Endothelial cell of umbilical vein (primary cell): ENCODE measurements around the gene SLC35A1. TPM values are rescaled to one million over a fixed set of nuclear protein-coding genes. Genes with fewer than 3 reads are reported as not detected.

Experiments used
- BruUV-seq: library from RNA; stranded (reverse); fragments of 400-500 nt; replicated peaks from 2 replicates; lab custom pipeline; 2021; lab: Mats Ljungman, UMichigan
- CTCF ChIA-PET: fragments of 300-600, 350-600 bp; sonication (Branson Sonifier 250); formaldehyde crosslinking; loops from one replicate; lab custom pipeline; 2021; ENCODE audit warnings: antibody characterized with exemption, inconsistent platforms; lab: Charles Lee
- POLR2A ChIA-PET: fragments of 300-600, 350-600 bp; sonication (Branson Sonifier 250); formaldehyde crosslinking; loops from one replicate; lab custom pipeline; 2021; ENCODE audit warnings: antibody characterized with exemption, inconsistent platforms; lab: Charles Lee
- DNase-seq: peaks from one replicate; pipeline ENCODE4 v3.0.0-alpha.2; 2011; ENCODE audit warnings: low read depth, low spot score
- FAIRE-seq: peaks from 2 replicates; lab custom pipeline; 2011; peaks lifted over from hg19 to GRCh38; lab: Jason Lieb, UNC
- H2AFZ ChIP-seq: 2 replicates; pipeline ENCODE4 v1.6.0; 2012; ENCODE audit warnings: low read depth, low read length, control low read depth, inconsistent platforms
- H3K27ac ChIP-seq: 2 replicates; pipeline ENCODE4 v1.5.1; 2011; ENCODE audit warnings: low read depth, mild to moderate bottlenecking, control low read depth, low read length, moderate library complexity; ENCODE audit not compliant: insufficient read depth
- H3K27me3 ChIP-seq, 2 experiments: 2 replicates each; pipeline versions ENCODE4 v1.6.0 to v1.6.1; 2011; ENCODE audit warnings: low read length in 2 of 2, mixed read lengths in 1 of 2; ENCODE audit not compliant: control insufficient read depth in 2 of 2, insufficient read depth in 2 of 2
- H3K36me3 ChIP-seq, 2 experiments: 2 replicates in 1 of 2; 3 replicates in 1 of 2; pipeline ENCODE4 v1.5.1; 2011; ENCODE audit warnings: low read length in 2 of 2, mild to moderate bottlenecking in 1 of 2, moderate library complexity in 1 of 2; ENCODE audit not compliant: control insufficient read depth in 2 of 2, insufficient read depth in 2 of 2; ENCODE audit errors: extremely low read depth in 1 of 2
- H3K4me1 ChIP-seq: 3 replicates; pipeline ENCODE4 v1.5.1; 2011; ENCODE audit warnings: mild to moderate bottlenecking, low read length; ENCODE audit not compliant: control insufficient read depth, insufficient read depth; ENCODE audit errors: extremely low read depth
- H3K4me2 ChIP-seq: 2 replicates; pipeline ENCODE4 v1.6.1; 2011; ENCODE audit warnings: low read length, control low read depth, mixed read lengths; ENCODE audit not compliant: insufficient read depth
- H3K4me3 ChIP-seq, 3 experiments: fragments of 200-600 bp in 1 of 3; sonication (generic), shearing (Covaris generic) in 1 of 3; replicated peaks in 1 of 3; 2 replicates each; pipeline ENCODE4 v1.5.1; 2011 to 2016; ENCODE audit warnings: control low read depth in 3 of 3, low read length in 3 of 3, mild to moderate bottlenecking in 2 of 3, inconsistent platforms in 1 of 3, low read depth in 1 of 3, moderate library complexity in 1 of 3; ENCODE audit not compliant: insufficient read depth in 1 of 3
- H3K79me2 ChIP-seq: 2 replicates; pipeline ENCODE4 v1.6.0; 2012; ENCODE audit warnings: low read length, inconsistent platforms; ENCODE audit not compliant: control insufficient read depth, insufficient read depth
- H3K9ac ChIP-seq: replicated peaks from 2 replicates; pipeline ENCODE3; 2011; ENCODE audit warnings: low read length, control low read depth; ENCODE audit not compliant: insufficient read depth; ENCODE audit errors: extremely low read depth
- H3K9me1 ChIP-seq: replicated peaks from 3 replicates; pipeline ENCODE4 v1.6.0; 2011; ENCODE audit warnings: mild to moderate bottlenecking, low read length; ENCODE audit not compliant: control insufficient read depth, insufficient read depth; ENCODE audit errors: extremely low read depth
- H3K9me3 ChIP-seq: replicated peaks from 2 replicates; pipeline ENCODE4 v1.5.1; 2012; ENCODE audit warnings: low read length, inconsistent platforms; ENCODE audit not compliant: control insufficient read depth, insufficient read depth
- H4K20me1 ChIP-seq: replicated peaks from 2 replicates; pipeline ENCODE3; 2011; ENCODE audit warnings: mild to moderate bottlenecking, low read length; ENCODE audit not compliant: control insufficient read depth, insufficient read depth; ENCODE audit errors: extremely low read depth
- EZH2 ChIP-seq: IDR thresholded peaks from 2 replicates; pipeline ENCODE4 v1.6.1; 2012; ENCODE audit warnings: borderline replicate concordance, low read depth, mild to moderate bottlenecking, moderate library complexity, low read length, inconsistent platforms; ENCODE audit not compliant: severe bottlenecking
- FOS ChIP-seq: IDR thresholded peaks from 2 replicates; pipeline ENCODE4 v1.6.1; 2011; ENCODE audit warnings: mild to moderate bottlenecking, low read length, moderate library complexity, borderline replicate concordance; ENCODE audit not compliant: insufficient read depth
- GATA2 ChIP-seq: IDR thresholded peaks from 2 replicates; pipeline ENCODE4 v1.7.0; 2011; ENCODE audit warnings: low read depth, mild to moderate bottlenecking, moderate library complexity, mixed read lengths, low read length; ENCODE audit not compliant: insufficient read length, insufficient read depth
- JUN ChIP-seq: IDR thresholded peaks from 2 replicates; pipeline ENCODE4 v1.6.1; 2011; ENCODE audit warnings: borderline replicate concordance, low read depth; ENCODE audit not compliant: insufficient read length, insufficient read depth
- MYC ChIP-seq: IDR thresholded peaks from one replicate; pipeline ENCODE4 v1.6.1; 2011; ENCODE audit warnings: mild to moderate bottlenecking, low read depth, low read length
- POLR2A ChIP-seq: IDR thresholded peaks from 2 replicates; pipeline ENCODE4 v1.6.1; 2012; ENCODE audit warnings: low read depth, mild to moderate bottlenecking, control low read depth, low read length
- POLR2AphosphoS5 ChIP-seq: IDR thresholded peaks from 2 replicates; pipeline ENCODE4 v1.6.1; 2012; ENCODE audit warnings: low read depth, mild to moderate bottlenecking, control low read depth, low read length, moderate library complexity; ENCODE audit not compliant: insufficient read depth
- dilution Hi-C: fragments of 300-500 bp; cut with MboI; formaldehyde crosslinking; loops from one replicate; pipeline ENCODE4 v1.15.0; 2019; ENCODE audit warnings: low sequenced_read_pairs; ENCODE audit not compliant: extremely low pct_ligation_motif_present
- intact Hi-C: fragments of 100-400 bp; cut with micrococcal nuclease; formaldehyde crosslinking; loops from one replicate; pipeline ENCODE4 v1.10.0; 2022
- polyA plus RNA-seq, 4 experiments: library from polyadenylated mRNA; depleted of rRNA in 3 of 4; stranded (reverse) in 3 of 4; unstranded in 1 of 4; fragments of >200 nt; gene quantifications; 2 replicates each; pipeline versions ENCODE4 v1.2.1 to v1.2.3, GENCODE V29; 2011 to 2012; ENCODE audit warnings: missing spikeins in 1 of 4
- total RNA-seq: library from RNA; stranded (reverse); gene quantifications from 2 replicates; pipeline ENCODE4 v1.2.3, GENCODE V29; 2021
- TF ChIP-seq, protein P1 (sequence below): IDR thresholded peaks from 2 replicates; pipeline ENCODE4 v1.6.1; 2011; ENCODE audit not compliant: insufficient read depth, insufficient read length
- TF ChIP-seq, protein P2 (sequence below), 2 donors: IDR thresholded peaks; 1 replicate in 1 of 2; 2 replicates in 1 of 2; pipeline ENCODE4 v1.5.1; 2011; ENCODE audit warnings: low read length in 2 of 2, mild to moderate bottlenecking in 2 of 2, moderate library complexity in 2 of 2, control low read depth in 1 of 2, inconsistent platforms in 1 of 2, low read depth in 1 of 2; ENCODE audit not compliant: insufficient read depth in 1 of 2; ENCODE audit errors: extremely low read depth in 1 of 2

The SLC35A1 gene
- total and polyA plus RNA-seq, 2 donors (not counting 3 experiments of a cell fraction or from before 2014, with no cell fraction given): 13.0 to 13.9 TPM

DNA sequence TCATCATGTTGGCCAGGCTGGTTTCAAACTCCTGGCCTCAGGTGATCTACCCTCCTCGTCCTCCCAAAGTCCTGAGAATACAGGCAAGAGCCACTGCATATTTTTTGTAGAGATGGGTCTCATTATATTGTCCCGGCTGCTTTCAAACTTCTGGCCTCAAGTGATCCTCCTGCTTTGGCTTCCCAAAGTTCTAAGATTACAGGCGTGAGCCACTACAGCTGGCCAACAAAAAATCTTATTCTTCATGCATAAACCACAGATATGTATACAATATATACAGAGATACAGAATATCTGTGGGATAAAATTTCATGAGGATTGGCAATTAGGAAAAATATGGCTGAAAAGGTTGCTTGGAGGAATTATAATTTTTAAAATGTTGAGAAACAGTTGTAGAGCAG is 49.9 kb downstream of the SLC35A1 start:
- POLR2A ChIA-PET: no interaction called here
- no TSS peak for BruUV-seq

More for the DNA sequence above, 49.9 kb downstream of the SLC35A1 start:
- Histone ChIP-seq H3K36me3 (peaks cover 8 to 9% of the 10 kb centered on the region in 2 experiments), H3K79me2 (peaks cover 2% of the 10 kb centered on the region), H3K4me3 (no peak overlapping the region), H4K20me1 (no peaks in the 10 kb centered on the region), H2AFZ (no peak overlapping the region), H3K27ac (no peak overlapping the region), H3K9ac (no peak overlapping the region), H3K9me1 (no peaks in the 10 kb centered on the region), H3K27me3 (no peaks in the 10 kb centered on the region), H3K9me3 (no peaks in the 10 kb centered on the region), H3K4me1 (no peaks in the 10 kb centered on the region), H3K4me2 (no peak overlapping the region)
- CTCF ChIA-PET: interaction anchor here (0.7 kb wide), 1 partner anchor 15 kb away, joined by 5 read pairs; no protein-coding TSS in a partner anchor
- no peak for FAIRE-seq
- TF ChIP-seq, protein P1, sequence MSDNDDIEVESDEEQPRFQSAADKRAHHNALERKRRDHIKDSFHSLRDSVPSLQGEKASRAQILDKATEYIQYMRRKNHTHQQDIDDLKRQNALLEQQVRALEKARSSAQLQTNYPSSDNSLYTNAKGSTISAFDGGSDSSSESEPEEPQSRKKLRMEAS: no peak
- TF ChIP-seq MYC (no peak), FOS (no peak), GATA2 (no peak), POLR2A (no peak), JUN (no peak), POLR2AphosphoS5 (no peak), EZH2 (no peak)
- TF ChIP-seq, protein P2, sequence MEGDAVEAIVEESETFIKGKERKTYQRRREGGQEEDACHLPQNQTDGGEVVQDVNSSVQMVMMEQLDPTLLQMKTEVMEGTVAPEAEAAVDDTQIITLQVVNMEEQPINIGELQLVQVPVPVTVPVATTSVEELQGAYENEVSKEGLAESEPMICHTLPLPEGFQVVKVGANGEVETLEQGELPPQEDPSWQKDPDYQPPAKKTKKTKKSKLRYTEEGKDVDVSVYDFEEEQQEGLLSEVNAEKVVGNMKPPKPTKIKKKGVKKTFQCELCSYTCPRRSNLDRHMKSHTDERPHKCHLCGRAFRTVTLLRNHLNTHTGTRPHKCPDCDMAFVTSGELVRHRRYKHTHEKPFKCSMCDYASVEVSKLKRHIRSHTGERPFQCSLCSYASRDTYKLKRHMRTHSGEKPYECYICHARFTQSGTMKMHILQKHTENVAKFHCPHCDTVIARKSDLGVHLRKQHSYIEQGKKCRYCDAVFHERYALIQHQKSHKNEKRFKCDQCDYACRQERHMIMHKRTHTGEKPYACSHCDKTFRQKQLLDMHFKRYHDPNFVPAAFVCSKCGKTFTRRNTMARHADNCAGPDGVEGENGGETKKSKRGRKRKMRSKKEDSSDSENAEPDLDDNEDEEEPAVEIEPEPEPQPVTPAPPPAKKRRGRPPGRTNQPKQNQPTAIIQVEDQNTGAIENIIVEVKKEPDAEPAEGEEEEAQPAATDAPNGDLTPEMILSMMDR (IDR thresholded peaks at IDR 0.05; ENCODE audit: extremely low read depth in 1 of 2, insufficient read depth in 1 of 2, low read depth in 1 of 2, low read length in 2 of 2): no peak
- no peak for DNase-seq
- dilution Hi-C loops: no loop called here
- intact Hi-C loops: no loop called here
